Smooth muscle cell of the brain vasculature (primary cell): ENCODE data around the gene NHLH2.

Experiments
- DNase-seq: peaks from one replicate; pipeline ENCODE4 v3.0.0-alpha.2; 2012; ENCODE audit warnings: low read depth, low spot score

The NHLH2 gene

GRCh38 chr1:115802416-115802815 lies 38.5 kb downstream of the NHLH2 start:
- no peak for DNase-seq

GRCh38 chr1:115797486-115797885 lies 43.4 kb downstream of the NHLH2 start:
- DNase-seq = no peak

- DNase-seq = no peak
Observed at GRCh38 chr1:115796897-115797296, 44.0 kb downstream of the NHLH2 start.

DNA sequence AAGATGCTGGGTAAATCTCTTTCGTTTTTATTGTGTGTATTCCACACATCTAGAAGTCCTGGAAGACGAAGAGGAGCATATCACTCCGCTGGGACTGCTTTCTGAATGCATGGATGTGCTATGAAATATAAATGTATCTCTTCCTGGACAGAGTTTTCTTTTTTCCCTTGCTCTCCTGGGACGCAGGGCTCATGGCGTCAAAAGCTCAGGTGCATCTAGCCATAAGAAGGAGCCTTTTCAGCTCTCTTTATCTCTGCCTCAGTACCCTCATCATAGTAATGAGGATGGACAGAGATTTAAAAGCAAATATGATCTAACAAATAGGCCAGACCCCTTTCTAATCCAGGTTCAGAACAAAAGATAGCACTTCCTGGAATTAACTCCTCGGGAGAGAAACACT lies 44.9 kb downstream of the NHLH2 start:
- DNase-seq = no peak

GRCh38 chr1:115794976-115795639 lies 45.8 kb downstream of the NHLH2 start:
- no peak for DNase-seq

GRCh38 chr1:115793162-115793561 lies 47.8 kb downstream of the NHLH2 start:
- DNase-seq = no peak

- DNase-seq = no peak
Observed at GRCh38 chr1:115791816-115792215, 49.1 kb downstream of the NHLH2 start.

GRCh38 chr1:115790846-115791245 lies 50.1 kb downstream of the NHLH2 start:
- DNase-seq = no peak

- DNase-seq = no peak
Observed at GRCh38 chr1:115790356-115790755, 50.6 kb downstream of the NHLH2 start.
